Natural killer cell (primary cell): ENCODE data around the gene GTF3C2. TPM values are rescaled to one million over a fixed set of nuclear protein-coding genes. Genes with fewer than 3 reads are reported as not detected.

Experiments
- ATAC-seq, 3 donors: fragments of 150-1000 bp in 2 of 3; fragments of 200-7000 bp in 1 of 3; cut with Tn5 transposase; 1 replicate in 1 of 3; 2 replicates in 2 of 3; pipeline ENCODE4 v1.10.0; 2021; ENCODE audit warnings: mild to moderate bottlenecking in 2 of 3, moderate library complexity in 2 of 3
- DNase-seq, 2 donors: peaks; one replicate each; pipeline versions ENCODE4 v3.0.0 to v3.0.0-alpha.2; 2013 to 2021; ENCODE audit warnings: mixed read lengths in 1 of 2
- H3K27ac ChIP-seq: one replicate; pipeline ENCODE4 v1.5.1; 2013; ENCODE audit warnings: mild to moderate bottlenecking, low read length
- H3K27me3 ChIP-seq: one replicate; pipeline ENCODE4 v1.6.1; 2013; ENCODE audit warnings: low read length; ENCODE audit not compliant: control insufficient read depth, insufficient read depth
- H3K36me3 ChIP-seq: one replicate; pipeline ENCODE4 v1.6.1; 2013; ENCODE audit warnings: low read length; ENCODE audit not compliant: control insufficient read depth, insufficient read depth
- H3K4me1 ChIP-seq: one replicate; pipeline ENCODE4 v1.6.1; 2013; ENCODE audit warnings: low read length; ENCODE audit not compliant: control insufficient read depth, insufficient read depth
- H3K4me3 ChIP-seq: one replicate; pipeline ENCODE4 v1.5.1; 2013; ENCODE audit warnings: low read length
- H3K9me3 ChIP-seq: one replicate; pipeline ENCODE4 v1.6.1; 2013; ENCODE audit warnings: low read length; ENCODE audit not compliant: control insufficient read depth, insufficient read depth
- H3K27ac Mint-ChIP-seq, 2 donors: one replicate each; pipeline ENCODE4 v1.8.0; 2022; ENCODE audit warnings: mild to moderate bottlenecking in 2 of 2, mixed read lengths in 2 of 2, moderate library complexity in 1 of 2
- H3K27me3 Mint-ChIP-seq, 2 donors: one replicate each; pipeline ENCODE4 v1.8.0; 2022; ENCODE audit warnings: low read depth in 2 of 2, mixed read lengths in 2 of 2
- H3K36me3 Mint-ChIP-seq: one replicate; pipeline ENCODE4 v1.8.0; 2022; ENCODE audit warnings: mixed read lengths
- H3K4me1 Mint-ChIP-seq, 2 donors: one replicate each; pipeline ENCODE4 v1.8.0; 2022; ENCODE audit warnings: mixed read lengths in 2 of 2
- H3K4me3 Mint-ChIP-seq: one replicate; pipeline ENCODE4 v1.8.0; 2022; ENCODE audit warnings: mild to moderate bottlenecking, moderate library complexity, mixed read lengths
- H3K9me3 Mint-ChIP-seq, 2 donors: one replicate each; pipeline ENCODE4 v1.8.0; 2022; ENCODE audit warnings: mixed read lengths in 2 of 2
- WGBS: methylation state at CpG from one replicate; pipeline ENCODE4 v1.1.7; 2013; ENCODE audit warnings: missing lambda C conversion rate; ENCODE audit not compliant: insufficient coverage; 5-methylcytosine and 5-hydroxymethylcytosine counted together
- intact Hi-C: fragments of 100-400 bp; cut with micrococcal nuclease; formaldehyde crosslinking; loops from one replicate; pipeline ENCODE4 v1.14.2; 2022
- total RNA-seq, 4 donors: library from RNA; stranded (reverse); fragments of 120-200 nt in 1 of 4; gene quantifications; one replicate each; pipeline versions ENCODE4 v1.2.3 to v1.2.4, GENCODE V29; 2013 to 2022
- TF ChIP-seq, protein P1 (sequence below): fragments of 200-600 bp; IDR thresholded peaks from one replicate; pipeline ENCODE4 v1.8.0; 2022; ENCODE audit warnings: antibody characterized with exemption

Gene GTF3C2
- total RNA-seq, 3 donors from 2014 or later (not counting 1 experiment from before 2014, with no cell fraction given), result 56.1 to 68.7 (median 59.7) TPM

DNA sequence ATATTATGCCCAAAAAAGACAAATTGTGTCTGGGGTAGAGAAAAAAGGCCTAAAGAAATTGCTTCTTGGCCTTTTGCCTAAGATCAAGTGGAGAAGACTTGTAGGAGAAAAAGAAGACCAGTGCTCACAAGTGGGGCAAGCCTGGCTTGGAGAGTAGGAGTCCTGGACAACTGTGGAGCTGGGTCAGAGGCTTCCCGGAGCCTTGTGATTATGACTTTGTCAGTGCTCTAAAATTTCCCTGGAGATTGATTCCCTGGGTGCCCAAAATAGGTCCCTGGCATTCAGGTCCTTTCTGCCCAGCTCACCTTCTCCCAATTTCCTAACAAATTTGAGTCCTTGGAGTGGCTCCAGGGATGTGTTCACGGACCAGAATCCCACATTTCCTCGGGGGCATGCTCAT, 75.1 kb downstream of the GTF3C2 start:
- Mint-ChIP-seq H3K36me3 (no peaks in the 10 kb centered on the region), H3K9me3 (no peaks in the 10 kb centered on the region), H3K27me3 (peaks cover 23 to 25% of the 10 kb centered on the region in 2 donors), H3K27ac (no peak overlapping the region), H3K4me1 (peaks cover 0 to 8% of the 10 kb centered on the region in 2 donors), H3K4me3 (no peak overlapping the region)
- H3K4me3 ChIP-seq, result no peak overlapping the region
- intact Hi-C loops, result loop anchor here (5.0 to 10.0 kb wide), 2 partner anchors 109 to 437 kb away; partner anchors contain the start of gene DPYSL5
- DNase-seq, result no peak
- H3K27me3 ChIP-seq, result no peaks in the 10 kb centered on the region
- TF ChIP-seq, protein P1, sequence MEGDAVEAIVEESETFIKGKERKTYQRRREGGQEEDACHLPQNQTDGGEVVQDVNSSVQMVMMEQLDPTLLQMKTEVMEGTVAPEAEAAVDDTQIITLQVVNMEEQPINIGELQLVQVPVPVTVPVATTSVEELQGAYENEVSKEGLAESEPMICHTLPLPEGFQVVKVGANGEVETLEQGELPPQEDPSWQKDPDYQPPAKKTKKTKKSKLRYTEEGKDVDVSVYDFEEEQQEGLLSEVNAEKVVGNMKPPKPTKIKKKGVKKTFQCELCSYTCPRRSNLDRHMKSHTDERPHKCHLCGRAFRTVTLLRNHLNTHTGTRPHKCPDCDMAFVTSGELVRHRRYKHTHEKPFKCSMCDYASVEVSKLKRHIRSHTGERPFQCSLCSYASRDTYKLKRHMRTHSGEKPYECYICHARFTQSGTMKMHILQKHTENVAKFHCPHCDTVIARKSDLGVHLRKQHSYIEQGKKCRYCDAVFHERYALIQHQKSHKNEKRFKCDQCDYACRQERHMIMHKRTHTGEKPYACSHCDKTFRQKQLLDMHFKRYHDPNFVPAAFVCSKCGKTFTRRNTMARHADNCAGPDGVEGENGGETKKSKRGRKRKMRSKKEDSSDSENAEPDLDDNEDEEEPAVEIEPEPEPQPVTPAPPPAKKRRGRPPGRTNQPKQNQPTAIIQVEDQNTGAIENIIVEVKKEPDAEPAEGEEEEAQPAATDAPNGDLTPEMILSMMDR, result no peak
- ATAC-seq, result no peak
- whole genome bisulfite sequencing, result 77% methylated on average over 3 of the region's 3 CpGs
- no peaks in the 10 kb centered on the region for H3K4me1 ChIP-seq
- H3K36me3 ChIP-seq, result no peaks in the 10 kb centered on the region
- H3K27ac ChIP-seq, result no peak overlapping the region
- no peaks in the 10 kb centered on the region for H3K9me3 ChIP-seq

GRCh38 chr2:27280826-27281225, 75.7 kb downstream of the GTF3C2 start:
- Mint-ChIP-seq H3K4me3 (no peak overlapping the region), H3K27me3 (peaks cover 23 to 25% of the 10 kb centered on the region in 2 donors), H3K4me1 (peaks cover 0 to 8% of the 10 kb centered on the region in 2 donors), H3K27ac (no peak overlapping the region), H3K9me3 (no peaks in the 10 kb centered on the region), H3K36me3 (no peaks in the 10 kb centered on the region)
- TF ChIP-seq, protein P1, result no peak
- Histone ChIP-seq H3K36me3 (no peaks in the 10 kb centered on the region), H3K27me3 (no peaks in the 10 kb centered on the region), H3K4me3 (no peak overlapping the region), H3K27ac (no peak overlapping the region), H3K4me1 (no peaks in the 10 kb centered on the region), H3K9me3 (no peaks in the 10 kb centered on the region)
- DNase-seq, result no peak
- 76% methylated on average over 3 of the region's 3 CpGs for WGBS
- intact Hi-C loops, result loop anchor here (1.0 to 10.0 kb wide), 5 partner anchors 109 to 436 kb away; partner anchors contain the start of gene DPYSL5
- ATAC-seq, result no peak

DNA sequence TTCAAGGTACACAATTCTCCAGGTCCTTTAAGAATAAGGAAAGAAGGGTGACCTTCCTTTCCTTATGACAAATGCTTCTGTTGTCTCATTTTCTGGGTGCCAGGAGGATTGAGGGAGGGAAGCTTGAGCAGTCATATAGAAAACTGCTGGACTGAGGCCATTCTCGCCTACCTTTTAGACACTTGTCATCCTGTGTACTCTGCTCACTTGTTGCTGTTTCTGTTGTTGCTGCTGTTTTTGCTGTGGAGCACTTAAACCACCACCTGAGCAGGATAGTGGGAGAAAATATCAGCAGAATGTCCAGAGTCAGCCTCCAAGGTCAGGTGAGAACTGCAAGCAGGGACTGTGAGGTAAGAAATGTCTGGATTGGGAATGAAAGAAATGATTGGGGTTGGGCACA, 78.6 kb downstream of the GTF3C2 start:
- Histone ChIP-seq H3K27me3 (no peaks in the 10 kb centered on the region), H3K9me3 (no peaks in the 10 kb centered on the region), H3K4me3 (no peak overlapping the region), H3K4me1 (no peaks in the 10 kb centered on the region), H3K36me3 (no peaks in the 10 kb centered on the region), H3K27ac (no peak overlapping the region)
- H3K9me3 Mint-ChIP-seq, result no peaks in the 10 kb centered on the region
- H3K4me1 Mint-ChIP-seq, result peaks cover 0 to 8% of the 10 kb centered on the region in 2 donors
- DNase-seq (no peak), ATAC-seq (no peak)
- TF ChIP-seq, protein P1, result no peak
- intact Hi-C loops, result no loop called here
- H3K27me3 Mint-ChIP-seq, result peaks cover 27 to 31% of the 10 kb centered on the region in 2 donors
- no peaks in the 10 kb centered on the region for H3K36me3 Mint-ChIP-seq
- H3K27ac Mint-ChIP-seq, result no peak overlapping the region
- no peak overlapping the region for H3K4me3 Mint-ChIP-seq
- 75% methylated on average over 1 of the region's 1 CpG for WGBS

Other genes with a start within 250 kb of the GTF3C2 start
- not detected for gene CGREF1, start 237.6 kb downstream of the GTF3C2 start, total RNA-seq
- 1 to 10 TPM in 2 of 3 donors, under 1 TPM in 1; 0.88 to 2.4 (median 1.2) TPM for gene ABHD1, start 232.9 kb downstream of the GTF3C2 start, total RNA-seq
- gene PREB, start 222.1 kb downstream of the GTF3C2 start, total RNA-seq, result 10 to 100 TPM; 24.6 to 41.5 (median 31.2) TPM
- not detected for gene PRR30, start 217.4 kb downstream of the GTF3C2 start, total RNA-seq
- gene TCF23, start 207.8 kb downstream of the GTF3C2 start, total RNA-seq, result not detected
- gene ATRAID, start 144.7 kb downstream of the GTF3C2 start, total RNA-seq, result 10 to 100 TPM; 65.5 to 76.6 (median 76.5) TPM
- 100 to 1,000 TPM in 1 of 3 donors, 10 to 100 TPM in 2; 86.2 to 102 (median 93.7) TPM for gene SLC5A6, start 144.5 kb downstream of the GTF3C2 start, total RNA-seq
- gene CAD, start 139.4 kb downstream of the GTF3C2 start, total RNA-seq, result 10 to 100 TPM; 21.8 to 26.6 (median 24.0) TPM
- not detected for gene SLC30A3, start 93.7 kb downstream of the GTF3C2 start, total RNA-seq
- not detected for gene DNAJC5G, start 81.3 kb downstream of the GTF3C2 start, total RNA-seq
- under 1 TPM in 2 of 3 donors, not detected in 1; 0.18 to 0.21 TPM for gene TRIM54, start 74.3 kb downstream of the GTF3C2 start, total RNA-seq
- gene UCN, start 48.3 kb downstream of the GTF3C2 start, total RNA-seq, result 1 to 10 TPM; 1.6 to 3.6 (median 2.4) TPM
- 10 to 100 TPM; 63.9 to 75.2 (median 64.8) TPM for gene MPV17, start 33.7 kb downstream of the GTF3C2 start, total RNA-seq
- 10 to 100 TPM; 35.0 to 44.5 (median 40.8) TPM for gene EIF2B4, start 13.6 kb upstream of the GTF3C2 start, total RNA-seq
- 100 to 1,000 TPM in 2 of 3 donors, 10 to 100 TPM in 1; 96.3 to 107 (median 100) TPM for gene SNX17, start 13.9 kb upstream of the GTF3C2 start, total RNA-seq
- gene ZNF513, start 24.0 kb upstream of the GTF3C2 start, total RNA-seq, result 10 to 100 TPM; 24.2 to 28.1 (median 26.1) TPM
- 10 to 100 TPM; 63.9 to 73.8 (median 69.5) TPM for gene PPM1G, start 52.8 kb upstream of the GTF3C2 start, total RNA-seq
- 100 to 1,000 TPM; 240 to 278 (median 262) TPM for gene NRBP1, start 71.9 kb upstream of the GTF3C2 start, total RNA-seq
- 1 to 10 TPM; 4.4 to 8.4 (median 5.1) TPM for gene KRTCAP3, start 85.6 kb upstream of the GTF3C2 start, total RNA-seq
- 10 to 100 TPM; 24.8 to 35.7 (median 30.7) TPM for gene IFT172, start 133.0 kb upstream of the GTF3C2 start, total RNA-seq
- not detected for gene FNDC4, start 138.4 kb upstream of the GTF3C2 start, total RNA-seq
- not detected for gene GCKR, start 140.1 kb upstream of the GTF3C2 start, total RNA-seq
- 10 to 100 TPM; 26.5 to 40.9 (median 30.6) TPM for gene ZNF512, start 226.3 kb upstream of the GTF3C2 start, total RNA-seq